GM21786 (cell line): Measurements from ENCODE around the gene EPS15.
"Not testable (repeated sequence)": the region's sequence is repeated elsewhere in the genome, so short reads cannot be mapped to it uniquely, and the experiment has no call there.

Experiments used
- ATAC-seq: cut with Tn5 transposase; IDR thresholded peaks from one replicate; pipeline ENCODE4 v1.9.1; 2021; ENCODE audit not compliant: unreplicated experiment

EPS15 gene

DNA sequence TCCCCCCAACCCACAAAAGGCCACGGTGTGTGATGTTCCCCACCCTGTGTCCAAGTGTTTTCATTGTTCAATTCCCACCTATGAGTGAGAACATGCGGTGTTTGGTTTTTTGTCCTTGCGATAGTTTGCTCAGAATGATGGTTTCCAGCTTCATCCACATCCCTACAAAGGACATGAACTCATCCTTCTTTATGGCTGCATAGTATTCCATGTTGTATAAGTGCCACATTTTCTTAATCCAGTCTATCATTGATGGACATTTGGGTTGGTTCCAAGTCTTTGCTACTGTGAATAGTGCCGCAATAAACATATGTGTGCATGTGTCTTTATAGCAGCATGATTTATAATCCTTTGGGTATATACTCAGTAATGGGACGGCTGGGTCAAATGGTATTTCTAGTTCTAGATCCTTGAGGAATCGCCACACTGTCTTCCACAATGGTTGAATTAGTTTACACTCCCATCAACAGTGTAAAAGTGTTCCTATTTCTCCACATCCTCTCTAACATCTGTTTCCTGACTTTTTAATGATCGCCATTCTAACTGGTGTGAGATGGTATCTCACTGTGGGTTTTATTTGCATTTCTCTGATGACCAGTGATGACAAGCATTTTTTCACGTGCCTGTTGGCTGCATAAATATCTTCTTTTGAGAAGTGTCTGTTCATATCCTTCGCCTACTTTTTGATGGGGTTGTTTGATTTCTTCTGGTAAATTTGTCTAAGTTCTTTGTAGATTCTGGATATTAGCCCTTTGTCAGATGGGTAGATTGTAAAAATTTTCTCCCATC is 44.0 kb downstream of the EPS15 start:
- ATAC-seq = not testable (repeated sequence)

GRCh38 chr1:51473331-51474115 is 45.5 kb downstream of the EPS15 start:
- ATAC-seq = no peak

GRCh38 chr1:51472359-51472758 is 46.7 kb downstream of the EPS15 start:
- ATAC-seq = no peak

DNA sequence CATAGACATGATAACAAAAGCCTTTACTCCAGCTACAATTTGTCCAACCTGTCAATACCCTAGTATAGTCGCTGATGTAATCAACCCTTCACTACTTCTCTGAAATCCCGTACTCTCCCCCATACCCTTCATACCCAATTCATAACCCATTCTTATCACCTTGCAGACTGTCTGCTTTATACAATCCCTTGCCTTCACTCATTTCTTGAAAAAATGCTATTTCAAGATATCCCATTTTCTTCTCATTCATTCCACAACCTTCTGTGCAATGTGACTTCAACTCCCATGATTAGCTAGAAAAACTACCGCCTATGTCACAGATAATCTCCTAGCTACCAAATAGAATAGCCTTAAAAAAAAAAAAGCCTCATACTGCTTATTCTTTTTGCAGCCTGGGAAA is 49.5 kb downstream of the EPS15 start:
- no peak for ATAC-seq

- no peak for ATAC-seq
These were observed 54.2 kb downstream of the EPS15 start for GRCh38 chr1:51464828-51465227.

DNA sequence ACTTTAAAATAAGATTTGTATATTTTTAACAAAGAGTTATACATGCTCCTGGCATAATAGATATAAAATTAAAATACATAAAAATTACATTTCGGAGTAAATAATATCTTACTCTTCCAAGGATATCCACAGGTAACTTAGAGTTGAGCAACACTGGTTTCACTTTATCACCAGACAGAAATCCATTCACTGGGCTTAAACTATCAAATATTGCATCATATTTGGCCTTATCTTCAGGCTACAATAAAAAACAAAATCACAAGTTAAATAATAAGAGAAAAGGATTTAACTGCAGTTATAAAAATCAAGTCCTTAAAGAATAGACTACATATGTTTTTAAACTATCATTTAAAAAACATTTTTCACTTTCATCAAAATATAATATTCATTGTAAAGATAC is 55.5 kb downstream of the EPS15 start:
- ATAC-seq = no peak

GRCh38 chr1:51462289-51462688 is 56.8 kb downstream of the EPS15 start:
- not testable (repeated sequence) for ATAC-seq

DNA sequence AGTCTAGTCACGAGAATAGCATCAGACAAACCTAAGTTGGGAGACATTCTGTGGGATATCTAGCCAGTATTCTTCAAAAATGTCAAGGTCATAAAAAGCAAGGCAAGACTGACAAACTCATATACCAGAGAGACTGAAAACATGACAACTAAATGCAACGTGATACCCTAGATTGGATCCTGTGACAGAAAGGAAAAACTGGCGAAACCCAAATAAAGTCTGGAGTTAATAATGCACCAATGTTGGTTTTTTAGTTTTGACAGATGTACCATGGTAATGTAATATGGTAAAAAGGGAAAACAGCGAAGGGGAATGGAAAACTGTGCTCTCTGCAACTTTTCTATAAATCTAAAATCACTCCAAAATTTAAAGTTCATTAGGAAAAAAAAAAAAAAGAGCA is 64.5 kb downstream of the EPS15 start:
- ATAC-seq = no peak

GRCh38 chr1:51453010-51453409 is 66.1 kb downstream of the EPS15 start:
- no peak for ATAC-seq

GRCh38 chr1:51448844-51449454 is 70.1 kb downstream of the EPS15 start:
- ATAC-seq = not testable (repeated sequence)

- ATAC-seq = no peak
These were observed 73.5 kb downstream of the EPS15 start for GRCh38 chr1:51445351-51446090.

GRCh38 chr1:51444534-51445192 is 74.4 kb downstream of the EPS15 start:
- ATAC-seq = no peak

GRCh38 chr1:51444096-51444495 is 75.0 kb downstream of the EPS15 start:
- no peak for ATAC-seq

DNA sequence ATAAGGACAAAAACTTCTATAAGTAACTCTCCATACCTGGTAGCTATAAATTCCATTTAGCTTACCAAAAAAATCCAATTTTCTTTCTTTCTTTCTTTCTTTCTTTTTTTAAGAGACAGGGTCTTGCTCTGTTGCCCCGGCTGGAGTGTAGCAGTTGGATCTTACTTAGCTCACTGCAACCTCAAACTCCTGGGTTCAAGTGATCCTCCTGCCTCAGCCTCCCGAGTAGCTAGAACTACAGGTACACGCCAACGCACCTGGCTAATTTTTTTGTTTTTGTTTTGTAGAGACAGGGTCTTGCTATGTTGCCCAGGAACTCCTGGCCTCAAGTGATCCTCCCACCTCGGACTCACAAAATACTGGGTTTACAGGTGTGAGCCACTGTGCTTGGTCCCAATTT is 75.5 kb downstream of the EPS15 start:
- ATAC-seq = no peak

DNA sequence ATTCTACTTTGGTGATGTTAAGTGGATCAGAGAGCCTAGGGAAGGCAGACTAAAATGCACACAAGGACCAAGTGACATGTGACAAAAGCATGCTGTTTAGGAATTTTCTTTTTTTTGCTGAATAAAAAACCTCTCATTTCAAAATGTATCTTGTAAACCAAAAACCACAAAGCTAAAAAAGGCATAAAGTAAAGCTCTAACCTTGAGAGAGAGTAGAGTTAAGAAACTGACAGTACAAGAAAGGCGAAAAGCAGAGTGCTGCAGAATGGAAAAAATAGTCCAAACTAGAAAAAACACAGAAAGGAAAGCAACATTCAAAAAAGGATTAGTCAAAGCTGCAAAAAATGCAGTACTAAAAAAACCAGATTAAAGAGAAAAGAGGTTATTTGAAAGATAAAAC is 76.5 kb downstream of the EPS15 start:
- peak; percentile 35 for ATAC-seq

DNA sequence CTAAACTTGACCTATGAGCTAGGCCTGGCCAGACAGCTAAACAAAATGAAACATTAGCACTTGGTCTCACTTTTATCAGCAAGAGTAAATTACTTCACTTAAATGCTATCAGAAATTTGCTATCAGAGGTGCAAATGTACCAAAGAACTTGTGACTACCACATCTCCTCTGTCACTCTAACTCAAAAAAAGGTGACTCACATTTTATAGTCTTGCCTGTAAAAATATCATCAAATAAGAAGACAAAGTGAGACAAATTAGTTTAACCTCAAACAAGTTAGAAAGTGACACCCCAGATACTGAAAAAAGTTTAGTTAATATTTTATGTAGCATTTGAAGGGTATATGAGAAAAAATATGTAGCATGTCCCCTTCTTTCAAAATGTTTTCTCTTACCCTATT is 76.9 kb downstream of the EPS15 start:
- ATAC-seq = peak; percentile 28

- no peak for ATAC-seq
These were observed 79.2 kb downstream of the EPS15 start for GRCh38 chr1:51439895-51440294.

- no peak for ATAC-seq
These were observed 80.0 kb downstream of the EPS15 start for GRCh38 chr1:51439053-51439452.

GRCh38 chr1:51437391-51437790 is 81.7 kb downstream of the EPS15 start:
- ATAC-seq = not testable (repeated sequence)

DNA sequence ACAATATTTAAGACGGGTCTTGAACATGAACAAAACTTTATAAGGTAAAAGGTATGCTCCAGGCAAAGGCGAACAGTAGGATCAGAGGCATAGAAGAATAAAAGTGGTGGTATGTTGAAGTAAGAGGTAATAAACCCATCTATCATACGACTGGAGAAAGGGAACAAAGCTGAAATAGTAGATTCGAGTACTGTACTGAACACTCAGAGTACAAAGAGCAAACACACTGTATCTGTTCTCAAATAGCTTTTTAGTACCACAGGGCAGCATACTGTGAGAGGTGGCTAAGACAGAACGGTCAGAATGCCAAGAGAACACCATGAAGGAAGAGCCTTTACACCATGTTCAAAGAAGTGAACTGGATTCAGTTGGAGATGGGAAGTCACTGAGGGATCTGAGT is 83.2 kb downstream of the EPS15 start:
- ATAC-seq = no peak
